Left colon (tissue), 2 donors: Measurements from ENCODE around the gene GFOD1. TPM values are rescaled to one million over a fixed set of nuclear protein-coding genes. Genes with fewer than 3 reads are reported as not detected.

Experiments
- ATAC-seq: fragments of 200-7000 bp; cut with Tn5 transposase; one replicate; pipeline ENCODE4 v1.9.1; 2020; ENCODE audit warnings: mild to moderate bottlenecking, moderate library complexity
- DNase-seq, 2 donors: peaks; one replicate each; pipeline ENCODE4 v3.0.0-alpha.2; 2020
- intact Hi-C, 2 donors: fragments of 100-400 bp; cut with DNase I in 1 of 2; cut with micrococcal nuclease in 1 of 2; formaldehyde crosslinking; loops; one replicate each; pipeline versions ENCODE4 v1.11.2 to v1.14.0; 2022; cut with DNase I, micrococcal nuclease
- total RNA-seq, 2 donors: library from RNA; stranded (reverse); fragmentation: NEBNext Ultra II Directional; extraction: Animal tissue kit (Norgen Biotek cat#: 25700); gene quantifications; one replicate each; pipeline ENCODE4 v1.2.1, GENCODE V29; 2021
- donor health status: DM: no; HTN: no; CAD: no.
- donor health status: DM: yes; HTN: yes; CAD: no.

Gene GFOD1
- total RNA-seq, 2 donors from 2014 or later = 9.2 to 15.9 TPM

DNA sequence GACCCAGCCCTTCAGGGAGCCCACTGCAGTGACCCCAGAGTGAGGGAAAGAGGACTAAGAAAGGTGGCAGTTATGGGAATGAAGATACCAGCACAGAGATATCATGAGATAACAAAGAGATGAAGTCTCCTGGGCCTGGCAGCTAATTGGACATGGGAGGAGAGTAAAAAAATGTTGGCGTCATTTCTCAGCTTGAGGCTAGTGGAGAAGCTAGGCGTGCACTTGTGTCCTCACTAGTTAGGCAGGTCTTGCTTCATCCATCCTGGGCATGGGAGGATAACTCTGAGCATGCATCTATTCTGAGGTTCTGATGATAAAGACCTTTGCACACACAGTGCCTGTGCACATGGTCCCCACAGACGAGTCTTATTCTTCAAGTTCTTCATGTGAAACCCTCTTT is 4.1 kb upstream of the GFOD1 start:
- ATAC-seq (no peak), DNase-seq (no peak)
- intact Hi-C loops = no loop called here

DNA sequence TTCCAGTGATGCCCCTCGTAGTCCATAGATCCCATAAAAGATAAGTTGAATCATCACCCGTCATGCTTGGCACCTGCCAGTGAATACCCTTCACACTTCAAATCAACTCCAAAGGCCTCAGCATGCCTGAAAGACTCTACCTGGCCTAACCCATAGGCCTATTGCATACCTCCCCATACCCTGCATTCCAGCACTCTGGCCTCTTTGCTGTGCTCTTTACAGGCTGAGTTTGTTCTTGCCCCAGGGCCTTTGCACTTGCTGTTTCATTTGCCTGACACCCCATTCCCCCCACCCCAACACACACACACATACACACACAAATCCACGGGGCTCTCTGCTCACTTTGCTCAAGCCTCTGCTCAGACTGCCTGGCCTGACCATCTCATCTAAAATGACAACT is 3.0 kb upstream of the GFOD1 start:
- intact Hi-C loops = no loop called here
- ATAC-seq = no peak
- no peak for DNase-seq

DNA sequence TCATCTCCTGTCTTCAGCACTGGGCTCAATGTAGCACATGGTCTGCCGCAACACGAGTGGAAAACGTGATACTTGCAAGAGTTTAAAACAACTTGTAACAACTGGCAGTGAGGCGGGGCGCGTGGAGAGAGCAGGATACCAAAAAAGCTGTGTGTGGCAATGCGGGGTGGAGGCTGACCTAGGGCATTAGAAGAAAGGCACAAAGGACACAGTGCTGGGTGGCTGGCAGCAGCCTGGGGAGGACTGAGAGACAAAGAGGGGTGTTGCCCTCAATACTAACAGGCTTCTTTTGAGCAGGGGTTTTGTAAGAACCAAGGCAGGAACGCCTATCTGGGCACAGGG is 1.5 kb upstream of the GFOD1 start:
- DNase-seq = peak in 1 of 2 donors; percentile 16

DNA sequence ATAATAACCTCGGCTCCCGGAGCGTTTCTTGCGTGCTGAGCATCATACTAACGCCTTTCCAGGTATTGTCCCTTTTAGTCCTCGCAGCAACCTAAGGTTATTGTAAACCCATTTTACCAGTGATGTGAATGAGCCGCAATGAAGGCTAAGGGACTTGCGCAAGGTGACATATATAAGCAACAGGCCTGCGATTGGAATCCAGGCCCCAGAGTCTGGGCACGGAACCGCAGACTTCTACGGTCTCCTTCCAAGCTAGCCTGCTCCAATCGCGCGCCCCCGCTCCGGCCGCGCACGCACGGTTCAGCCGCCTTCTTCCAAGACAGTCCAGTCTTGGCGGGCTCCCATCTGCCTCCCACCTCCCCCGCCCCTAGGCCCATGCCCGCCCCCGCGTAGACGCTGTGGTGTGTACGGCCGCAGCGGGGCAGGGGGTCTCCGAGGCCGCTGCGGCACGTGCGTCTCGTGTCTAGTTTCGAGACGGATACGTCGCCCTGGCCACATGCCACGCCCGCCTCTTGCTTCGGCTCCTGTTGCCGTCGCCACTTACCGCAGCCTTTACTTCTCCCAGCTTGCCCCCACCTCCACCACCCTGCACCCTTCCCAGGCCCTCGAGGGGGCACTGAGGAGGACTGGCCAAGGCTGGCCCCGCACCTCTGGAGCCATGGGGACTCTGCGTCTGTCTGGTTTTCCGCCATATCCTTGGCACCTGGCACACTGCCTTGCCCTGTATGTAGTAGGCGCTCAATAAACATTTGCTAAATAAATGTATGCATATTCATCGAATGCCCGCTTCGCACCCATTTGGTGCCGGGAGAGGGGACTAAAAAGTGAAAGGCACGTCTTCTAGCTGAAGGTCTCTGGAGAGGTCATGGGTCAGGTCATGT is 855 bp upstream of the GFOD1 start:
- intact Hi-C loops = no loop called here
- DNase-seq (peak; percentile 60 to 76), ATAC-seq (peak; percentile 8)

More for the DNA sequence above, 1.5 kb upstream of the GFOD1 start:
- intact Hi-C loops = no loop called here
- ATAC-seq = no peak

GRCh38 chr6:13486679-13487121 is 700 bp downstream of the GFOD1 start:
- intact Hi-C loops = no loop called here

DNA sequence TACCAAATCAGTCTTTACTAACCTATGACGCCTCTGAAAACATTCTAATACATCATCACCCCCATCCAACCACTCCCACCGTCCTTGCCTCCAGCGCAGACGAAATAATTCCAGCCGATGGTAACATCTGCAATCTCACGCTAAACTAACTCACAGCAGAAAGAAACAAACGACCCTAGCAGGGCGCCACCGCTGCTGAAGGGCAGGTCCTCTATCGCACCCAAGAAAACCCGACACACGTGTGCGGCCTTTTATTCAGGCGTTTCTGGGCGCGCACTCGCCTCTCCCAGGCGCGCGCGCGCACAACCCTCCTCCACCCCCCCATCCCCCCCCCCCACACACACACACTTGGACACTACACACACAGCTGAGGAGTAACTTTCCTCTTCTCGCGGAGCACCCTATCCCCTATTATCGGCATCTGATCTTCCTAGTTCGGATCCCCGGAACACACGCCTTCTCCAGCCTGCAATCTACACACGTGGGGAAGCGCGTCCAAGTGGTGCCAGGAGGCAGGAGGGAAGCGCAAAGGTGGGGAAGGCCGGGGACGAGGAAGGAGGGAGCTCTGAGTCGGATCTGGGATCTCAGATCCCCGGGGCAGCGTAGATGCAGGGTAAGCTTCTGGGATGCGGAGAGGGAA is 1.4 kb downstream of the GFOD1 start:
- DNase-seq = peak; percentile 43 to 54
- intact Hi-C loops = no loop called here
- peak; percentile 25 for ATAC-seq

More at GRCh38 chr6:13486679-13487121, 700 bp downstream of the GFOD1 start:
- ATAC-seq (peak; percentile 50), DNase-seq (peak; percentile 63 to 73)

DNA sequence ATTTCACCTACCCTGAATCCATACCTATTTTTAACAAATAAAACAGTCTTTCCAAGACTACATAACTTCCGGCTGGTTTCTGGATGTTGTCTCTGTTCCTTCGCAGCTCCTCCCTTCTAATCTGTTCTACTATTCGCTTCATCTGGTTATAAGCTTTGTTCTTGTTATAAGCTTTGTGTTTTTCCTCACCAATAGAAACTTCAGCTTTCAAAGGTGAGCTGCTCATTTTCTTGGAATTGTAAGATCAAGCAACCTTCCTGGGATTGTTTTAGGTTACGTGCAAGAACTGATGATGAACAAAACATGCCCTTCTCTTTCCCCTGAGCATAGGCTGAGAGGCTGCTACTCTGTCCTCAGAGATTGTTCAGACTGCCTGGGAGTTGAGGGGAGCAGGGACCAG is 2.1 kb downstream of the GFOD1 start:
- DNase-seq (no peak), ATAC-seq (no peak)
- intact Hi-C loops = no loop called here

- intact Hi-C loops = no loop called here
These were observed 2.6 kb downstream of the GFOD1 start for GRCh38 chr6:13484827-13485226.

DNA sequence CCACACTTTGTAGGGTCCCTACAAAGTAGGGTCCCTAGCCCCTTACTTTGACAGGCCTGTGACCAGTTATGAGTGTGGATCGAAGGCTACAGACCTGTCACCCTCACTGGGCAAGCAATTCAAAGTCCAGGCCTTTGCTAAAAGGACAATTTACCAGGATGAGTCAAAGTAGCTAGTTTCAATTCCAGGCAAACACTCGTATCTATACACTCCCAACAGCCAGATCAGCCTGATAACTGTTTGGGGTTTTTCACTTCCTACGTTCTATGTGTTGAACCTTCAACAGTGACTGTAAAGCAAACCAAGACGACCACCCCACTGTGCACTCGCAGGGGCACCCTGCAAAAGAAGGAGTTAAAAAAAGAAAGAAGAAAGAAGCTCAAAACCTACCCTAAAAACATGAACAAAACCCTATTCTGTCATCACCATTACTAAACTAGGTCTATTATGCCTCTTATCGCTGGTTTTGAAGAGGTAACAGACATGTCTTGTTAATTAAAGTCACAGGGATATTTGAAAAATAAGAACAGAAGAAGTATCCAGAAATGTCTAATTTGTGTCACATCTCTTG is 3.2 kb downstream of the GFOD1 start:
- ATAC-seq = no peak

More at GRCh38 chr6:13484827-13485226, 2.6 kb downstream of the GFOD1 start:
- ATAC-seq (no peak), DNase-seq (no peak)

GRCh38 chr6:13480631-13481501 is 6.5 kb downstream of the GFOD1 start:
- DNase-seq = no peak
- intact Hi-C loops = no loop called here
- ATAC-seq = no peak

More for the DNA sequence above, 3.2 kb downstream of the GFOD1 start:
- intact Hi-C loops = no loop called here
- DNase-seq = no peak

DNA sequence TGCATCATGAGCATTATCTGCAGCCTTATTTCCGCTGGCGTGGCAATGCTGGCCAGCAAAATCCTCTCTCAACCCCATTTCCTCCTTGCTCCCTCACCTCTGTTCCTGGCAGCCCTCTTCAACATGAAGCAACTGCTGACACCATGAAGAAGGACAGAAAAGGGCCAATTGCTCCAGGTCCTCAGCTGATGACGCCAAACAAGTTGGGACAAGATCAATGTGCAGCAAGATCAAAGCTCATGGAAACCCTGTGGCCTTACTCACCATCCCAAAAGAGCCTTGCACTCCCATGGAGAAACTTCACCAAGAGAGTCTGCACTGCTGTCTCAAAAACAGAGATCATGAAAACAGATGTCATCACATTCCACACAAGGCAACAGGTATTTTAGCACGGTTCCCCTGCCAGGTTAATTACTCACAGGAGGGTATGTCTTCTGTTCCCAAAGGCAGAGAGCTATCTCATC is 7.4 kb downstream of the GFOD1 start:
- ATAC-seq = no peak
- intact Hi-C loops = no loop called here
- no peak for DNase-seq

DNA sequence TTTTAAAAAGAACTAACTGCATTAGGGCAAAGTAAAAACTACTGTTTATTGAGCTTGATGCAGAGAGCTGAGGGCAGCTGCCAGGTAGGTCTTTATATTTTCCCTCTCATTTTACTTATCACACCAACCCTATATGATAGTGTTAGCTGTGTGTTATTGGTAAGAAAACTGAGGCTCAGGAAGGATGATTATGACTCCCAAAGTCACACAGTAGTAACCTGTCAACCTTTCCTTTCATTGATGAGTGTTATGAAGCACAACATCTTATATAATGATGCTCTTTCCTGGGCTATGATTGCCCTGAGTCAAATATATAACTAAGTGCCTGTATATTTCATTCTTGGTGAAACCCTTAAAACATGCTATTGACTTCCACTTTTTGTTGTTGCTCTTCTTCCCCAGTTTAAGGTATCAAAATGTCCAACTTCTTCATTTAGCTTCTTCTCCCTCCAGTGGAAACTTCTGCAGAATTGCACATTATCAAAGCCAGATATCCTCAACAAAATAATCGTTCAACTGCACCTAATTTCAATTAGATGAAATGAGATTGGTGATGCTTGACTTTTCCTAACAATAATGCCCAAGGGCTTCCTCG is 8.1 kb downstream of the GFOD1 start:
- DNase-seq = no peak
- no peak for ATAC-seq
- intact Hi-C loops = no loop called here

GRCh38 chr6:13478525-13478966 is 8.9 kb downstream of the GFOD1 start:
- no peak for ATAC-seq

GRCh38 chr6:13474787-13475186 is 12.6 kb downstream of the GFOD1 start:
- DNase-seq = no peak
- ATAC-seq = no peak
- intact Hi-C loops = no loop called here

More at GRCh38 chr6:13478525-13478966, 8.9 kb downstream of the GFOD1 start:
- DNase-seq = no peak
- intact Hi-C loops = no loop called here

GRCh38 chr6:13474360-13474759 is 13.0 kb downstream of the GFOD1 start:
- ATAC-seq (no peak), DNase-seq (no peak)
- intact Hi-C loops = no loop called here

GRCh38 chr6:13473768-13474165 is 13.6 kb downstream of the GFOD1 start:
- ATAC-seq = no peak

GRCh38 chr6:13472976-13473767 is 14.2 kb downstream of the GFOD1 start:
- ATAC-seq = peak; percentile 77
- intact Hi-C loops = no loop called here
- DNase-seq = no peak

More at GRCh38 chr6:13473768-13474165, 13.6 kb downstream of the GFOD1 start:
- no peak for DNase-seq
- intact Hi-C loops = no loop called here

- ATAC-seq (no peak), DNase-seq (no peak)
- intact Hi-C loops = no loop called here
These were observed 15.3 kb downstream of the GFOD1 start for GRCh38 chr6:13472099-13472498.
